NOMO-1 treated with DMSO at 0.1 percent for 48 hours (cell line): Measurements from ENCODE around the gene CLCN4.

Source experiments
- DNase-seq: peaks from one replicate; lab custom pipeline; 2025; ENCODE audit not compliant: unreplicated experiment; lab: John Stamatoyannopoulos, UW

Gene CLCN4

GRCh38 chrX:10166248-10166716, 9.5 kb downstream of the CLCN4 start:
- no peak for DNase-seq

GRCh38 chrX:10166731-10167151, 10.0 kb downstream of the CLCN4 start:
- peak; percentile 55 for DNase-seq

GRCh38 chrX:10167573-10167972, 10.8 kb downstream of the CLCN4 start:
- DNase-seq = no peak

DNA sequence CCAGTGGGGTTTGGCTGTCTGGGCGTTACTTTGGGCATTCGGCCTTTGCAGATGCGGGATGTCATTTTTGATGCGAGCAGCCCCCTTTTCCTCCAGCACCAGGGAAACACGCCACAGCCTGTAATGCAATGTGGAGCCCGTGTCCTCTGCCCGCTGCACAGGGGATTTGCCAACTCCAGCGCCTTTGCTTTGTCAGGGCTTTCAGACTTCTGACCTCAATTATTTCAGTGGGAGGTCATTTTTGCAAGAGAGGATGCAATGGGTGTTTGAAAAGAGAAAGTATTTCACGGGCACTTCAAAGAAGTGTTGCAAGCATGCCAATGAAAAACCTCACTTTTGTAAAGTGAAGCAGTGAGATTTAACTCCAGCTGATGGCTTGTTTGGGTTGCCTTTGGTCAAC, 11.5 kb downstream of the CLCN4 start:
- DNase-seq = peak; percentile 61

- no peak for DNase-seq
Observed at GRCh38 chrX:10169175-10169574, 12.4 kb downstream of the CLCN4 start.

DNA sequence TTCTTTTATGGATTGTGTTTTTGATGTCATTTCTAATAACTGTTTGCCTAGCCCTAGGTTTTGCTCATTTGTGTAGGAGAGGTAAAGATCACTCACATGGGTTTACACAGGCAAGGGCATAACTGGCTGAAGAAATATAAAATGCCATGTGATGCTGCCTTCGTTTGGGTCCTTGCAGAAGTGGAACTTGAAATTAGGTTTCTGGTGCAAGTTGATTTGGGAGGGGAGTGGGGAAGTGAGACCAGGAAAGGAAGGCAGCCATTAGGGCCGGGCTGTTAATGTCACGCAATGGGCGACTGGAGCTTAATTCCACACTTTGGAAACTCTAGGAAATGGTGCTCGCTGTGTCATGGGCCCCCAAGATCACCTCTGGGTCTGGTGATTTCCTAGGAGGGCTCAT, 14.5 kb downstream of the CLCN4 start:
- DNase-seq = peak; percentile 82

GRCh38 chrX:10172877-10173276, 16.1 kb downstream of the CLCN4 start:
- DNase-seq = no peak

GRCh38 chrX:10173331-10173900, 16.6 kb downstream of the CLCN4 start:
- DNase-seq = no peak

- DNase-seq = no peak
Observed at GRCh38 chrX:10174051-10174450, 17.3 kb downstream of the CLCN4 start.

- DNase-seq = no peak
Observed at GRCh38 chrX:10174810-10175209, 18.0 kb downstream of the CLCN4 start.

- no peak for DNase-seq
Observed at GRCh38 chrX:10175319-10175871, 18.6 kb downstream of the CLCN4 start.

DNA sequence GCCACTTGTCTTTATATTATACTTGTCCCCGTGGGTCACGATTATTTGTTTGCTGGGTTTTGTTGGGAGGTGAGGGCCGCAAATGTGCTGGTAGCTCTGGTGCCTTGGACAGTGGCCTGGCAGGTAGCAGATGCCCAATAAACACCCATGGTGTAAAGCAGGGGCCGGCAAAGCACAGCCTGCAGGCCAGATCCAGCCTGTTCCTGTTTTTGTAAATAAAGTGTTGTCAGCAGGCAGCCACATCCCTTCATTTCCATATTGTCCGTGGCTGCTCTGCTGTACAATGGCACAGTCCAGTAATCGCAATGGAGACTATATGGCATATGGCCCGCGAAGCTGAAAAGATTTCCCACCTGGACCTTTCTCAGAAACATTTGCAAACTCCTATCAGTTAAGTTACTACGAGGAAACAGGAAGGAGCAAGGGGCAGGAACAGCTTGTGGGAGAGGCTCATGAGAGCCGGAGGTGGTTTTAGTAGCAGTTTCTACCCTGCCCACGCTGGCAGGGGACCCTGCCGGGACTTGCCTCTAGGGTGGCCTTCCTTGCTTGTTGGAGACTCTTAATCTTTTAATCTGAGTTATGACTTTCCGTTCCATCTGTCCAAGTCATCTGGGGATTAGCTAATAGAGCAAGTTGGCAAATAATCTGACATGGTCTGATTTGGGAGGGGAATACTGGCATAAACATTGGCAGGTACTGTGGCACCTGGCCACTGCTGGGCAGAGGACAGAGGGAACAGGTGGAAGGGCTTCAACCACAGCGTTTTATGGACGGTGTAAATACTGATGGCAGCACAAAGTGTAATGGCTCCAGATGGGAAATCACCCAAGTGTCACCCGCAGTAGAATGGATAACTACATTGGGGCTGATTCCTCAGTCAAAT, 19.6 kb downstream of the CLCN4 start:
- DNase-seq = peak; percentile 30

GRCh38 chrX:10177004-10177396, 20.2 kb downstream of the CLCN4 start:
- no peak for DNase-seq

DNA sequence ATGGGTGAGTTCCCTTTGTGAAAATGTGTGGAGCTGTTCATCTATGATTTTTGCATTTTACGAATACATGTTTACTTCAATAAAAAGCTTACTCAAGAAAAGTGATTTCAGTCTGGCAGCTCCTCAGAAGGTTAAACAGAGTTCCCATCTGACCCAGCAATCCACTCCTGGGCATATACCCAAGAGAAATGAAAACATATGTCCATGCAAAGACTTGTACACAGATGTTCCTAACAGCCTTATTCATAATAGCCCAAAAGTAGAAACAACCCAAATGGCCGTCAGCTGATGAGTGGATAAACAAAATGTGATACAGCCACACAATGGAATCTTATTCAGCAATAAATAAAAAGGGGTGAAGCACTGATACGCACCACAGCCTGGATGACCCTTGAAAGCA, 20.8 kb downstream of the CLCN4 start:
- no peak for DNase-seq

GRCh38 chrX:10178866-10179463, 22.2 kb downstream of the CLCN4 start:
- no peak for DNase-seq

- no peak for DNase-seq
Observed at GRCh38 chrX:10183760-10184159, 27.0 kb downstream of the CLCN4 start.

DNA sequence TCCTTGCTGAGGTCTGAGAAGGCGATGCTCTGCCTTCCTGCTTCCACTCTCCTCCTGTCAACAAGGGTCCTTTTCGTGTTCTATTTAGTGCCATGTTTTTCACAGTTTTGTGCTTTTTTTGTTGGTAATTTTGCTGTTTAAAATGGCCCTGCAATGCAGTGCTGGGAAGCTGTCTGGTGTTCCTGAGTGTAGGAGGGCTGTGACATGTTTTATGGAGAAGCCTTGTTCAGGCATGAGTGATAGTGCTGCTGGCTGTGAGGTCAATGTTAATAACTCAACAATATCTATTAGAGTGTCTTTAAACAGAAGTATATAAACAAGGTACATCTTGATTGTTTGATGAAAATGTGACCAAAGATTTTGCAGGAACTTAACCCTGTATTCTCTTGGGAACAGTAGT, 27.6 kb downstream of the CLCN4 start:
- no peak for DNase-seq

DNA sequence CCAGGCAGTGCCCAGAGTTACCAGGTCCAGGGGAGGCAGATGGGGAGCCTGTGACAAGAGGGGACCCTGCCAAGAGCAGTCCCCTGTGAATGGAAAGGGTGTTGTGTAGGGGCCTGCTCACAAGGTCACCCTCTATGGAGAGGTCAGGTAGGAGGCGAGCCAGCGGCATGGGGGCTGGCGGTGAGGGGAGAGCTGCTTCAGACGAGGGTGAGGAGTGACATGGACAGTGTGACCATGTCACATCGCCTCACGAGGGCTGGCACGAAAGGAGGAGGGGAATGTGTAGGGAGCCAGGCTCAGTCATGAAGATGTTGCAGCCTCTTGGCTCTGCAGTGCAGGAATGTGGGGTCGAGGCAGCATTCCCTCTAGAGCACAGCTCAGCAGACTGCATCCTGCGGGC, 29.6 kb downstream of the CLCN4 start:
- no peak for DNase-seq

GRCh38 chrX:10187421-10187820, 30.6 kb downstream of the CLCN4 start:
- DNase-seq = no peak

DNA sequence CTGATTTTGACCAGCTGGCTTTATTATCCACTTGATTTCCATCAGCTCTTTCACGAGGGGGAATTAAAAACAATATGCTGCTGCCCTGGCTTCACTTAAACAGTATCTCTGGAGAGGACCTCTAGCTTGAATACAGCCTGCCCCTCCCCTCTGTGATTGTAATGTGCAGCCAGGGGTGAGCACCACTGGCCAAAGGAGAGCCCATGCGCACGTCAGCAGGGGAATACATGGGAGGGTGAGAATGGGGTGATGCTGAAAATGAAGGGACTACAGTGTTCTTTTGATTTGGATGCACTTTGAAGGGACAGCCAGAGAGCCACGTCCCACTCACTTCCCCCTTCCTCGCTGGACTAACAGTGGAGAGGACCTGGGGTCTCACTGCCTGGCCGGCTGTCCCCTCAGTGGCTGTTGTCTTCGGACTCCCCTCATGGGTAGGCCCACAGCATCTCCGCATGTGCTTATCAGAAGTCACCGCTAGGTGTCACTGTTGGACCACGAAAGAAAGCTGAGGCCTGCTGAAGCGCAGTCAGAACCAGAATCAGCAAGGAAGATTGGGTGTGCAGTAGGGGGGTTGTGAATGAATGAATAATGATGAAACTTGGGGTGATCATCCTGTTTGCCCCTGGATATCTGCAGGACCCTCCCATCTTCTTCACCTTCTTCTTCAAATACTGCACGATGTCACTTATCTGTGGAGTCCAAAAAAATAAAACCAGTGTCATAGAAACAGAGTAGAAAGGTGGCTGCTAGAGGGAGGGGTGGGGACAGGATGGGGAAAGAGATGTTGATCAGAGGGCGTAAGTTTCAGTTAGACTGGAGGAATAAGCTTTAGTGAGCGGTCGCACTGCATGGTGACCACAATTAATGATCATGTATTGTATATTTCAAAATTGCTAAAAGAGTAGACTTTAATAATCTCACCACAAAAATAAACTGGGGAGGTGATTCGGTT, 32.8 kb downstream of the CLCN4 start:
- peak; percentile 54 for DNase-seq

GRCh38 chrX:10190367-10190766, 33.6 kb downstream of the CLCN4 start:
- peak; percentile 76 for DNase-seq
